Hippocampal formation (tissue), 2 donors: ENCODE measurements around the gene FAM83C.

Experiments used
- DNase-seq, 2 donors: peaks; one replicate each; lab custom pipeline; 2025; lab: John Stamatoyannopoulos, UW

FAM83C gene

DNA sequence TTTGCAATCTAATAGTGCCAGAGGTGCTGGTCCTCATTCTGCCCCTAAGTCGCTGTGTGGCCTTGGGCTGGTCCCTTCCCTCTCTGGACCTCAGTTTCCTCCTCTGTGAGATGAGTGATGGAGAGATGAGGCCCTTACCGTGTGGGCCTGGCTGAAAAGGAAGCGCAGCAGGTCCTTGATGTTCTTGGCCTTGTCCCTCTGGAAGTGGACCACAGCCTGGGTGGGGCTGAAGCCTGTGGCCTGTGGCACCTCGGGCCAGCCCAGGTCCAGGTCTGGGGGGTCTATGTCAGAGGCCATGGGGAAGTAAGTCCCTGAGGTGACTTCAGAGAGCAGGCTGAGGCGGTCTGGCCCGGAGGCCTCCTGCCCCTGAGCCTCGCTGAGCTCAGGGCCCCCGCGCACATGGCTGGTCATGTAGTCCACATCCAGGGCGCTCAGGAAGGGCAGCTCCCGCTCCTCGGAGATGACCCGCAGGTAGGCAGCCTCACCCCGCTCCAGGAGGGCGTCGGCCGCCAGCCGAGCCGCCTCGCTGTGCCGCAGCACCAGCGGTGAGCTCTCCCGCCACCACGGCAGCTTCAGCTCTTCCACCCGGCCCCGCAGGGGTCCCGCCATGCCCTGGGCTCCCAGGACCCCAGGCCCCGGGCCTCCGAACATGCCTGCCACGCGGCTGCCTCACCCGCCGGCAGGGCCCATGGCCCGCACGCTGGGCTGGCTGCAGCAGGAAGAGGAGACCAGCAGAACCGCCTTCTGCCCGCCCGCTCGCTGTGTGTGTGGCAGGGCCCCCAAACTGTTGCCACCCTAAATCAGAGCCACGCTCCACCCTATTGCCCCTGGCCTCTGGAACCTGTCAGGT lies at the start of gene FAM83C:
FAM83C (minus strand) TSS at position 772 of the 850 bp plus-strand sequence; CDS start at position 651, 121 bp downstream.
- no peak for DNase-seq

DNA sequence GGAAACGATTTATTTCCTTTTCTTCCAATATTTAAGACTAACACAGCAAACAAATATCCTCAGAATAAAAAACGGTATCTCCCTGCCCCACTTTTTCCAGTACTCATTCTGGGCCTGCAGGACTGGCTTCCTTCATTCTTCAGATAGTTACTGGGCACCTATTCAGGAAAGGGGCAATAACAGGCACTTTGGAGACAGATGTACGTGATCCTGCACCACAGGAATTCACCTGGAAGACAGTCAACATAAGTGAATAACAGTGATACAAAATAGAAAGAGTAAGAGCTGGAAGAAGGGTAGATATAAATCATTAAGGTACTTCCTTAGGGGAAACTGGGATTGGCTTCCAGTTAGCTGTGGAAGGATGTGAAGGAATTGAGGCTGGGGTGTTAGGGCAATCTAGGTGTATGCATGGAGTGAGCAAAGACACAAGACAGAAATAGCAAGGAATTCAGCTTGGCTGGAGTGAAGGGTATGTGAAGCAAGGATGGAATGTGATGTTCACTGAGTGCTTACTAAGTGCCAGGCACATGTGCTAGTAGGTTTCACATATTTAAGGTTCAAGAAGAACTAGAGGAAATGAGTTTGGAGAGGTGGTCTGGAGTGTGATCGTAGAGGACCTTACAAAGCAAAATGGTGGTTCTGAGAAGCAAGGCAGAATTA lies 49.3 kb upstream of the FAM83C start:
- no peak for DNase-seq

DNA sequence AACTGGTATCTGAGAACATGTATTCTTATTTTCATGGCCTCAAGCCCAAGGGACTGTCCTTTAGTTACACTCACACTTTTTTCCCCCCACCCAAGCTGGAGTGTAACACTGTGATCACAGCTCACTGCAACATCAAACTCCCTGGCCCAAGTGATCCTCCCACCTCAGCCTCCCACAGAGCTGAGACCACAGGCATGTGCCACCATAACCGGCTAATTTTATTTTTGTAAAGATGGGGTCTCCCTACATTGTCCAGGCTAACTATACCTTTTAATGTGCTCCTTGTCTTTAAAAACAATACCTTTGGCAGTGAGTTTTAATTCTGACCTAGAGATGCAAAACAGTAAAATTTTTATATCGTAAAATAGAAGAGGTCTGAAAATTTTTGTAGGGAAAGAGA lies 48.2 kb upstream of the FAM83C start:
- DNase-seq, result no peak

DNA sequence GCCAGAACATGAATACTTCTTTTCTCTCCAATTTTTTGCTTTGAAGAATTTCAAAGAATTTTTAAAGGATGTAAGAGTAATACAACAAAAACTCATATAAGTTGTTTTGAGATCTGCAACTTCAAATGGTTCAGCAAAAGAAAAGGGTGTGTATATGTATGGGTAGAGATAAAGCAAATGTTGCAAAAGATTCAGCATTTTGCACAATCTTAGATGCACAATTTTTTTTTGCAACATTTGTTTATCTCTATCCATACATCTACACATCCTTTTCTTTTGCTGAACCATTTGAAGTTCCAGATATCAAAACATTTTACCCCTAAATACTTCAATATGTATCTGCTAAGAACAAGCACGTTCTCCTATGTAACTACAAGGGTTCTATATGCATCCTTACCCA lies 47.4 kb upstream of the FAM83C start:
- no peak for DNase-seq

DNA sequence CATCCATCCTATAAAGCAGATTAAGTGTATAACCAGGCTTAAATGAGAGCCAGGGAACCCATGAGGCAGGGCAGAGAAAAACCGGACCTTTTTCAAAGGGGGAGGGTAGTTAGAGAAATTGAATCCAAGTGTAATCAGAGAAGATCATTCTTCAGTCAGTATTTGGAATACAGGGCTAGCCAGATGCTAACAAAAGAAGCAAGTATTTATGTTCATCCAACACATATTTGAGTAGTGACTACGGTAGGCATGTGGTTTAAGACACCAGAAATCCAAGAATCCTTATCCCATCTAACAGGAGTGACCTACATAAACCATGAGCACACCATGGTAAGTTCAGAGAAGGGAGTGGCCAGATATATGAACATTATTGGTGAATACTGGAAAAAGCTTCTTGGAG lies 46.8 kb upstream of the FAM83C start:
- DNase-seq, result no peak

DNA sequence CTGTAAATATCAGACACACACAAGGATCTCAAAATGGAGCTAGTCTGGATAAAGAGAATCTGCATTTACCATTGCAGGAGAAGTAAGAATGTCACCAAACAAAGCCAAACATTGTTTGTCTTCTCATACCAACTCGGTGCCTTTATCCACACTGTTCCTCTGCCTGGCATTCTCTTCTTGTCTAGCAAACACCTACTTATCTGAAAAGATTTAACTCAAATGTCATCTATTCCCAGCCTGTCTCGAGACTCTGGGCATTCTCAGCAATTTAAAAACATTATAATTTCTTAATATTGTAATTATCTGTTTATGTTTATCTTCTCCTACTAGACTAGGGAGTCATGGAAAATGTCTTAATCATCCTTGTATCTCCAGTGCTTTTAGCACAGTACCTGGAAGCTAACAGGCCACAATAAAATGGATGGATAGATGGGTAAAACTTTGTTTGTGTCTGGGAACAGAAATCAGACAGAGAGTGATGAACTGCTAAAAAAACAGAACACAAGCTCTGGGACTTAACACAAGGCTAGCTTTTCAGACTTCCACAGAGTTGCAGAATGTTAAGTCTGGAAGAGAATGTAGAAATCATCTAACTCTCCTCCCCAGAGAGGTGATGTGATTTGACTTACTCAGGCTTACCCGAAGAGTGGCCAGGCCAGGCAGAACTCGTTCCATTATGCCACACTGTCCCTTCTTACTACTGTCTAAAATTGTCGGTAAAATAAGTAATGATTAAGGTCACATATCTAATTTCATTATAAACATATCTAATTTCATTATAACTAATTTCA lies 42.3 kb upstream of the FAM83C start:
- DNase-seq, result no peak

DNA sequence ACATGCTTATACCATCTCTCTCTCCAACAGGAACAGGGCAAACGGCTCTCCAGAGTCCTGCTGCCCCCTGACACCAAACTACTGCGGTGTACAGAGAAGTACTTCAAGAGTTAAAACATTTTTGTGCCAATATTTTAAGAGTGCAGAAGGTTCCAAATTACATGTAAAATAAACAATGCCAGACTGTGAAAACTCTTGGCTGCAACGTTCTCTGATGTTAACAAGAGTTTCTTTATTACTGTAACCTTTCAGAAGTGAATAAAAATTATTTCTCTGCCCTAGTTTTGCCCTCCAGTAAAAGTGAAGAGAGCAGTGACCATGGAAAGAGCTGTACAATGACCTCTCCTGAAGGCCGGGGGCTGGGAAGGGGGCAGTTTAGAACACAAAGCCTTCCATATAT lies 41.4 kb upstream of the FAM83C start:
- no peak for DNase-seq

DNA sequence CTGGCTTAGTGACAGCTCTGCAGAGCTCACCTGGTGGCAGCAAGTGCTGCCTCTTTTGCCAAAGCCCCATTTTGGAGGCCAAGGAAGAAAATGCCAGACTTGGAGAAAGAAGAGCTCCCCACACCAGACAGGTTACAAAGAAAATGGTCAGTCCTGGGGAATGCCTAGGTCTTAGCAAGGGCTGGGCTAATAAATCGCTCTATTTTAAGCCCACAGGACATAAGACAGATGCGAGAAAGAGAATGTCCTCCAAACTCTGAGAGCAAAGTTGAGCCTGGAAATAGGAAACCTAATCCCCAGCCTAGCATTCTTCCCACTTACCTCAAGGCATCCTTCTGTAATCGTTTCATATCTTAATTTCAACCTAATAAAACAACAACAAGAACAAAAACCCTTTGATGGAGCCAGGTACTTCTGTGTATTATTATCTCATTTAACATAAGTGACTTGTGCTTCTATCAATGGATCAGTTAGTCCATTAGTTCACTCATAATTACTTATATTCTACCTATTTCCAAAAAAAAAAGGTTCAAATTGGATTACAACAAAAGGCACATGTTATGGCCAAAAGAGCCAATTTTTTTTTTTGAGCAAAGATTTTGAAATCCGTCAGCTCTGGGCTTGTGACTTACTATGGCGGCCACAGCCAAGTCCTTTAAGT lies 40.4 kb upstream of the FAM83C start:
- no peak for DNase-seq

DNA sequence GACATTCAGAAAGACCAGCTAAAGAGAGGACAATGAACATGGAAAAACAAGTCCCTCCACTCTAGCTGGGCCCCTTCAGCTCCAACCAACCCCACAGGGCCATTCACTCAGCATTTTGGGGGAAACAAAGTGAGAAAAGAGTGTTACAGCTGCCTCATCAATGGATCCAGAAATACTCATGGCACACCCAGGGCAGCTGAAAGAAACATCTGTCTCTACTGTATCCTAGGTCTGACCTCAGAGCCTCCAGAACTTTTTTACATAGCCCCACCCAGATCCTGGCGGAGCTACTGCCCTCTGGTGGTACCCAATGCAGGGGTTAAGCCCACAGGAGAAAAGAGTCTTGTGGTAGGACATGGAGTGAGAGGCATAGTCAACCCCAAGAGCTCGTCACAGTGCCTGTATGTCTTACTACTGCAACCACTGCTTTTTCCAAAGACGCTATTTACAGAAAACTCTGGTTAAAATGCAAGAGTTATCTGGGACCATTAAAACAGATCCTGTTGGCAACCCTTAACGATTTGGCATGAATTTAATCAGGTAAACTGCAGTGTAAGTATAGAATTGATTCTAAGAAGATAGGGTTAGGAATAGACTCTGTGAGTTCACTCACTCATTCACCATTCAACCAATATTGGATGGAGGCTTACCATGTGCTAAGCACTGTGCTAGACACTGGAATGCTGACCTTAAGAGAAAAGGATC lies 37.4 kb upstream of the FAM83C start:
- no peak for DNase-seq

DNA sequence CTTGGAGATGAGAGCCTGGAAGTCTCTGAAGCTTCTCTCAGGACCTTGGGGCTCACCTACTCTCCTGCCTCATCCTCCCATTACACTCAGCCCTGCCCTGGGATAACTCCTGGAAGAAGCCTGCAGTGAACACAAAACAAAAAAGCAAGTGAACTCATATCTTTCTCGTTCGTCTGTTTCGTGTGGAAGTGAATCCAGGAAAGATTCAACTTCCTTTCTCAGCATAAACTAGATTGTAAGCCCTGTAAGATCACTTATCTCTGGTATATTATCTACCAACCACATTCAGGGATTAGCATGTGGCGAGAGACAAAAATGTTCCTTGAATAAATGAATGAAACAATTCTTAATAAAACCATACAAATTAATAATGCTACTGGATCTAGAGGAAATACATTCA lies 36.5 kb upstream of the FAM83C start:
- no peak for DNase-seq

DNA sequence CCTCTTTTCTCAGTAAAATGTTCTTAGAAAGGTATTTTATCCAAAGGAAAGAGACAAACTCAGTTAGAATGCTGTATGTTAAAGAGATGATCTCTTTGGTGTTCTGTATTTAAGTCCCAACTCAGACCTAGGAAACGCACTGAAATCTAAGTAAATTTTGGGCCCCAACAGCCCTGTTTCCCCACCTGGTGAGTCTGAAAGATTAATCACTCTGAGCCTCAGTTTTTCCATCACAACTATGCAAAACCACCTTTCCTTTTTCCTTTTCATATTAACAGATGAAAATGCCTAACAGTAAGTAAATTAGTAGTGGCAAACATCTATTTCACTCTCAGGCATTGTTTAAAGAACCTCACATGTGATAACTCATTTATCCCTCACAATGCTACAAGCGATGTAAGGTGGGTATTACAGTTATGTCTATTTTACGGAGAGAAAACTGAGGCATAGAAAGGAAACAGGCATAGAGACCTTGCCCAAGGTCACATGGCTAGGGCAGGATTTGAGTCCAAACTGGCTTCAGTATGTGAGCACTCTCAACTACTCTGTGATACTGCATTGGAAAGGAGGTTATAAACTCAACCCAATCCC lies 36.0 kb upstream of the FAM83C start:
- no peak for DNase-seq

DNA sequence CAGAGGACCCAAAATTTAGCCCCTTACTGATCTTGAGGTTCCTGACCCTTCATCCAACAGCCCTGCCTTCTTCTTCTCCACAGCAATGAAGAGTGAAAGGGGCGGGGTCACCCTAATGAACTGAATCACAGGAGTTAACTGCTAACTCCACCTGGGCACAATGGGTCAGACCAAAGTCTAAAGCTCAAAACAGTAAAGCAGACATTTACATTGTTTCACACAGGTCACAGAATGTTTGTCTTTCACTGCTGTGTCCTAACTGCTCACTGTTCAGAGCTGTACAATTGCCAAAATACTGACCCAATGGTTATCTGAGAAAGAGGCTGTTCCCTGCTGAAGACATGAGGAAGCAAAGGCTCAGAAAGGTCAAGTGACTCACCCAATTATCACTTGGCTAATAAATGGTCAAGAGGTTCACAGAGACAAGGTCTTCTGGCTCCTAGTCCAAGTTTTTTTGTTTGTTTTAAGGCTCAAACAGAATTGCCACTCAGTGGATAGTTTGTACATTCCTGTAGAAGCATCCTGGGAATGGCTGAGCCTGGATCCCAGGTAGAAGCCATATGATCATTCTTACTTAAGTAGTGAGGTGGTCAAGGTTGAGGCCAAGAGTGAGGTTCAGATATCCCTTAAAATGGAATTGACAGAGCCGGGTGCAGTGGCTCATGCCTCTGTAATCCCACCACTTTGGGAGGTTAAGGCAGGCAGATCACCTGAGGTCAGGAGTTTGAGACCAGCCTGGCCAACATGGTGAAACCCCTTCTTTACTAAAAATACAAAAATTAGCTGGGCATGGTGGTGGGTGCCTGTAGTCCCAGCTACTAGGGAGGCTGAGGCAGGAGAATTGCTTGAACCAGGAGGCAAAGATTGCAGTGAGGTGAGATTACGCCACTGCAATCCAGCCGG lies 35.1 kb upstream of the FAM83C start:
- no peak for DNase-seq

DNA sequence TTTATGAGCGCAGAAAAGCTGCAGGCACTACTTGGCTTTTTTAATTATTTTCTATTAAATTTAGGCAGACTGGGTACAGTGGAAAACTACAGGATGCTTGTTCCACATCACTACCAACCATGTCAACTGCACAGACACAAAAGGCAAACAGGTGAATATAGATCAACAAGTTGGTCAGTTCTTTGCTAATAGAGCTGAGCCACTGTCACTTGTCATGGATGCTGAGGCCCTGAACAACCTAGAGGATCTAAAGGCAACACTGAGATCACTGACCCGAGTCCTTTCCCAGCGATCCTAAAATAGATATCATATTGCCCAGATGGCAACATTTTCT lies 34.5 kb upstream of the FAM83C start:
- DNase-seq, result no peak

DNA sequence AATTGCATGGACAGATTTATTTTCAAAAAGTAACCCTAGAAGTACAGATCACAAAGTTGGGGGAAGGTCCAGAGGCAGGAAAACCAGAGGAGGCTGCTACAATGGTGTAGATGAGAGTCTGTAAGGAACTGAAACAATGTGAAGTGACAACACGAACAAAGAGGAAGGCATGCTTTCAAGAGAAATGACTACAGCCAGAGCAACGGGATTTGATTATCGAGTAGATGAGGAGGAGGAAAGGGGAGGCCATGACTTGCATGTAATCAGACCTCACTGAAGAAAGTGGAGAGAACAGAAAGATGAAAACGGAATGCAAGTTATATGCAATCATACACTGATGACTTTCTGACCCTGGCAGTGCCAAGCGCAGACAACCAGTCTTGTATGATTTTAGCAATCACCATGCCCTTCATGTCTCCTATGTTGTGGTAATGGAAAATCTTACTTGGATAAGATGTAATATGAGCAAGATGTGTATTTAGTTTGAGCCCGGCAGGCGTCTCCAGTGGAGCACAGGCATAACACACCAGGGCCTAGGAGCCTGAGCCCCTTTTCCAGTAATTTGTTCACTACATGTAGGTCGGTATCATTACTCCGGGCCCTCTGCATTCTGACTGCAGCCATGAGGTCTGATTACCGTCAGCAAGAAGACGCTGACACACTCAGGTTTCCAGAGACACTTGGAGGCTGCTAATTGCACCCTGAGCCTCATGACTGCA lies 34.0 kb upstream of the FAM83C start:
- no peak for DNase-seq

DNA sequence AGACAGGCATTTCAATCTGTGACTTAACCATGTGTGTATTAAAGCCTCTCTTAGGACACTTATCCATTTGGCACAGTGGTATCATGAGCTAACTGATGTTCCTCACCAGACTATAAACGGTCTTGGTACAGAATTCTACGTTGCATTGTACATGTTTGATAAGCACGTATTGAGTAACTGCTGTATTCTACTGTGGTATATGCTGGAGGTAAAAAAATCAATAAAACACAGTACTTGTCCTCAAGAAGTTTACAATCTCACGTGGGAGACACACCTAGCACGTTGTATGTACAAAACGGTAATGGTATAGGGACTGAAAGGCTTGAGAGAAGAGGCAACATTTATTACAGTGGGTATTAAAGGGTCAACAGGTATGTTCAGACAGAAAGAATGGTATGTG lies 33.2 kb upstream of the FAM83C start:
- DNase-seq, result no peak

DNA sequence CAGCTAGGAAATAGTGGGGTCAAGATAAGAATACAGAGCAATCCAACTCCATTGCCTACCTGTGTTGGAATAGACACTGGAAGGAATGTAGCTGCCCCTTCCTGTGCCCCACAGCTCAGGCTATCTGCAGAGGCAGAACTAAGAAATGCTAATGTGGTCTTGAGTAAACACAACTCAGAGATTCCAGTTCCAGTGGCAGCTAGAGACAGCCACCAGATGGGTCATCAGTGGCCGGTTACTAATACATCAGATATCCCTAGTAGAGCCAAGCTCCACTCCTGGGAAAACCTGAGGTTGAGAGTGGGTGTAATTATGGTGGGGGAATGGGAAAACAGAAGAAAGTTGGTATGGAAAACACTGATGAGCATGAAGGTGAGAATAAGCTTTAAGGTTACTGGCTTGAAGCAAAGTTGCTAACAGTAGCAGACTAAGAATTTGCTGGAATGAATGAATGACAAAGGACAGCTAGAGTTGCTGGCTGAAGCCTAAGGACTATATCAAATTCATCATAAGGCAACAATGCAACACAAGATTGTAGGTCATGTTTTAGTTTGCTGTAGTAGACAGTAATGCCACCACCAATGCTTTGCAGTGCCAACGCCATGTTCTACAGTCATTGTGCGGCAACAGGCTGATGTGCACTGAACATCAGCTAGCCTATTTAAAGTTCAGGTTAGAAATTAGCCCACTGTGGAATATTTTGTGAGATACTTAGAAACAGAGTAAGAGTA lies 28.3 kb upstream of the FAM83C start:
- no peak for DNase-seq

DNA sequence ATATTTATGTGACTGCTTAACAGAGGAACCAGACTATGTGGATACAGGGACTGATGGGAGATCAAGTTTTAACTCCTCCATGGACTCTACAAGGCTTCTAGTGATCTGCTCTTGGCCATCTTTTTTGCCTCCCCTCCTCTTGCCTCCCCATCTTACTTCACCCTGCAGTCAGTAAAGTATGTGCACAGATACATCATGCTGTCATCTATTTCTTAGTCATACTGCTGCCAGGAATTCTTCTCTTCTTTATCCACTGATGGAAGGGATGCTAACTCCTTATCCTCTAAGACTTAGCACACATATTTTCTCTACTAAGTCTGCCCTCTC lies 27.6 kb upstream of the FAM83C start:
- no peak for DNase-seq

DNA sequence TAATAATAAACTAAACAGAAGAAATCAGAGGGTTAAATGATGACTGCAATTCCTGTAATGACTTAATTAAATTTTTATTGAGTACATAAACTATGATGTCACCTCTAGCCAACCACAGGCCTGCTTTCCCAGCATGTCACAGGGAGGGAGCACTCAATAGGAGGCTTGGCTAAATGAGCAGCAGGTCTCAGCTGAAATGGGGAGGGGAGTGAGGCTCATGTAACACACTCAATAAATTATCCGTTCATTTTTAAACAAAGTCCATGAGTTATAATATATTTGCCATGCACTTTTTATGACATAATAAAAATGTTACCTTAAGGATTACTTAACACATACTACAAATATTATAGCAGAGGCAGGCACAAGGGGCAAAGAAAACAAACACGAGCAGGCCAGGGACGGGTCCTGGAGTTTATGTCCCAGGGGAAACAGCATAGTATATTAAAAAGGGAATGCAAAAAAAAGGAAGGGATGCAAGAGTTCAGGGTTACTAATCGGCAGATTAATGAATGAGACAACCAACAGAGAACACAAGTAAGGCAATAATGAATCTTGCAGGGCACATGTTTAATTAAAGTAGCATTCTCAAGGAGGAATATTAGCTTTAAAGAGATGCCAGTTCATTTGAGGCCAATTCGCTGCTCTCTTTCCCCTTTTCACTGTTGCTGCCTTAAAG lies 27.1 kb upstream of the FAM83C start:
- no peak for DNase-seq
